Measurements from ENCODE around the gene RBBP7. TPM values are rescaled to one million over a fixed set of nuclear protein-coding genes. Genes with fewer than 3 reads are reported as not detected.
A peak's percentile ranks its signal among the peaks of the same experiment; 100 is the strongest.

Gene RBBP7
- total RNA-seq, 2 experiments from 2014 or later, result 197 to 201 TPM

- Mint-ChIP-seq H3K9me3 (no peaks in the 10 kb centered on the region), H3K4me1 (ENCODE audit: low read depth) (no peaks in the 10 kb centered on the region), H3K36me3 (ENCODE audit: low read depth) (peaks cover 25% of the 10 kb centered on the region), H3K4me3 (no peak overlapping the region), H3K27me3 (no peaks in the 10 kb centered on the region), H3K27ac (no peak overlapping the region)
- intact Hi-C loops (cut with micrococcal nuclease), result no loop called here
- TF ChIP-seq CTCF (IDR thresholded peaks at IDR 0.05), result no peak
- POLR2A ChIA-PET, result no interaction called here
- DNase-seq (no peak), ATAC-seq (no peak)
- CTCF ChIA-PET, result interaction anchor here (1.2 to 1.3 kb wide), 2 partner anchors 8 to 212 kb away, joined by 3 read pairs; no protein-coding TSS in a partner anchor
Measured at GRCh38 chrX:16834806-16835205, 35.4 kb downstream of the RBBP7 start.

- Mint-ChIP-seq H3K4me1 (ENCODE audit: low read depth) (no peaks in the 10 kb centered on the region), H3K4me3 (no peak overlapping the region), H3K36me3 (ENCODE audit: low read depth) (peaks cover 22% of the 10 kb centered on the region), H3K27me3 (no peaks in the 10 kb centered on the region), H3K27ac (no peak overlapping the region), H3K9me3 (no peaks in the 10 kb centered on the region)
- CTCF ChIA-PET, result interaction anchor here (0.8 kb wide), 1 partner anchor 214 kb away, joined by 4 read pairs; no protein-coding TSS in a partner anchor
- intact Hi-C loops (cut with micrococcal nuclease), result no loop called here
- DNase-seq (no peak), ATAC-seq (no peak)
- POLR2A ChIA-PET, result interaction anchor here (1.3 kb wide), 1 partner anchor 9 kb away, joined by 3 read pairs; no protein-coding TSS in a partner anchor
- no peak for TF ChIP-seq CTCF (IDR thresholded peaks at IDR 0.05)
Measured at GRCh38 chrX:16832301-16832700, 37.9 kb downstream of the RBBP7 start.

- H3K36me3 Mint-ChIP-seq (ENCODE audit: low read depth), result peaks cover 13% of the 10 kb centered on the region
- peak overlapping the region; percentile 25 for H3K27ac Mint-ChIP-seq
- CTCF ChIA-PET, result interaction anchor here (1.2 to 1.7 kb wide), 2 partner anchors 12 to 218 kb away, joined by 4 to 5 read pairs; no protein-coding TSS in a partner anchor
Measured at GRCh38 chrX:16828124-16828908, 41.8 kb downstream of the RBBP7 start.

GRCh38 chrX:16827225-16827624, 42.9 kb downstream of the RBBP7 start:
- DNase-seq (no peak), ATAC-seq (no peak)
- Mint-ChIP-seq H3K9me3 (no peaks in the 10 kb centered on the region), H3K4me1 (ENCODE audit: low read depth) (peaks cover 18% of the 10 kb centered on the region), H3K4me3 (no peak overlapping the region), H3K27me3 (no peaks in the 10 kb centered on the region), H3K36me3 (ENCODE audit: low read depth) (peaks cover 19% of the 10 kb centered on the region), H3K27ac (no peak overlapping the region)
- intact Hi-C loops (cut with micrococcal nuclease), result no loop called here
- TF ChIP-seq CTCF (IDR thresholded peaks at IDR 0.05), result no peak
- POLR2A ChIA-PET, result no interaction called here
- CTCF ChIA-PET, result interaction anchor here (1.2 to 2.5 kb wide), 5 partner anchors 13 to 219 kb away, joined by 4 to 15 read pairs (median 10); no protein-coding TSS in a partner anchor

More at GRCh38 chrX:16828124-16828908, 41.8 kb downstream of the RBBP7 start:
- H3K27me3 Mint-ChIP-seq, result no peaks in the 10 kb centered on the region
- intact Hi-C loops (cut with micrococcal nuclease), result no loop called here
- DNase-seq (no peak), ATAC-seq (no peak)
- POLR2A ChIA-PET, result no interaction called here
- no peak for TF ChIP-seq CTCF (IDR thresholded peaks at IDR 0.05)
- H3K4me1 Mint-ChIP-seq (ENCODE audit: low read depth), result peaks cover 12% of the 10 kb centered on the region
- no peak overlapping the region for H3K4me3 Mint-ChIP-seq
- no peaks in the 10 kb centered on the region for H3K9me3 Mint-ChIP-seq

GRCh38 chrX:16826207-16826606, 44.0 kb downstream of the RBBP7 start:
- no peak for TF ChIP-seq CTCF (IDR thresholded peaks at IDR 0.05)
- H3K27ac Mint-ChIP-seq, result no peak overlapping the region
- H3K9me3 Mint-ChIP-seq, result no peaks in the 10 kb centered on the region
- ChIA-PET CTCF (interaction anchor here (0.8 to 2.5 kb wide), 9 partner anchors 9 to 220 kb away, joined by 3 to 15 read pairs (median 4); no protein-coding TSS in a partner anchor), POLR2A (interaction anchor here (0.7 to 1.1 kb wide), 2 partner anchors 26 to 1151 kb away, joined by 3 read pairs; no protein-coding TSS in a partner anchor)
- DNase-seq (no peak), ATAC-seq (peak; percentile 74)
- intact Hi-C loops (cut with micrococcal nuclease), result no loop called here
- no peaks in the 10 kb centered on the region for H3K27me3 Mint-ChIP-seq
- peaks cover 19% of the 10 kb centered on the region for H3K4me1 Mint-ChIP-seq (ENCODE audit: low read depth)
- H3K36me3 Mint-ChIP-seq (ENCODE audit: low read depth), result peaks cover 16% of the 10 kb centered on the region
- H3K4me3 Mint-ChIP-seq, result no peak overlapping the region

All from activated CD8-positive, alpha-beta T cell treated with anti-CD3 and anti-CD28 coated beads for 36 hours (primary cell).